GM18520 (cell line): Measurements from ENCODE around the gene GORASP2.

Experiments used
- ATAC-seq: cut with Tn5 transposase; IDR thresholded peaks from one replicate; pipeline ENCODE4 v1.9.1; 2021; ENCODE audit not compliant: unreplicated experiment

Gene GORASP2

DNA sequence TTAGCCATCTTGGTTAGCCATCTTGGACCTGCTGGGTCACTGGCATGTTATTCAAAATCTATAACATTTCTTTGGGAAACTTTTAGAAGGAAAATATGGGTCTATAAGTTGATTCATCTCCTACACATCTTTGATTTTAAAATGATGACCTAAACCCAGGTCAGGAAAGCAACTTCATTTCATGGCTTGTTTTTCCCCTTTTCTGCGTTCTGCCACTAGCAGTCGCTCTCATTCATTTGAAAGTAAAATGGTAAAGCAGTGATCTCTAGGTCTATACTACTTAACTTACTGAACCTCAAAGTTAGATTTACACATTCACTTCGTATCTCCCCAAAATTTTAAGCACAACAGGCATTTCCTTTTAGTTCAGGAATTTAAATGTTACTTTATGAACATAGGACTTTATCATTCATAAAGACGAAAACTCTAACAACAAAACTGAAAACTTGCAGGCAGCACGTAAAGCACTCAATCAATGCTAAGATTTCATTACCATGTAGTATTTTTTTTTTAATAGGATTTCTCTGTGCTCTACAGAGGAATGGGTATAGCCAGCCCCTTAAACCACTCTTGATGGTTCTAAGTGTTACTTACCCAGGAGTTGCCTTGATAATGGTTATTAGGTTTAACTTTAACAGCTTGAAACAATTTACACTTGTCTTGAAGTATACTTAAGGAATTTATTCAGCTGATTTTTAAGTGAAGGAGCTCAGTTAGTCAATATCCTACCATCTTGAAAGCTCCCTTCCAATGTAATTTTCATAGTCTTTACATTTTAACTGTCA is 62.5 kb downstream of the GORASP2 start:
- no peak for ATAC-seq

GRCh38 chr2:170996316-170996715 is 67.3 kb downstream of the GORASP2 start:
- no peak for ATAC-seq

DNA sequence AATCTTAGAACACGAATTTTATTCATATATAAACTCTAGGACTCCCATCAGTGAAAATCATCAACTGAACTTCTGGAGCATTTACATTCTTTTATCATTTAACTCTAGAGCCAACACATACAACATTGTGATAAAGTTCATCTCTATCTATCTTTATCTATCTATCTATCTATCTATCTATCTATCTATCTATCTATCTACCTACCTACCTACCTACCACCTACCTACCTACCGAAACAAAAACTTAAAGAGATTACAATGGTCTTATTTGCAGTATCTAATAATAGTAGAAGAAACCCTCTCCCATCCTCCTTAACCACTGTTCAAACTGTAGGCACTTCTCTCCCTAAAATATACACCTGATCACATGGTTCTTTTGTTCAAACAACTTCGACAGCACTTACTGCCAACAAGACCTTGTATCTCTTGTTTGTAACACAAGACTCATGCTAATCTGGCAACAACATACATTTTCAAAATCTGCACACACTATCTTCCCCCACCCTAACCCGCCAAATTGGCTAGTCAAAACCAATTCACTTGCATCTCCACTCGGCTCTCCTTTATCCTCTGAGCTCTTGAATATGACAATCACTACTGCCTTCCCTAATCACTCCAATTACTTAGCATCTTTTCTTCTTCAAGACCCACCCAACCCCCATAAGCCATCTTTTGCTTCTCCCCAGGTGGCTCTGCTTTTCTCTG is 69.0 kb downstream of the GORASP2 start:
- ATAC-seq, result no peak

DNA sequence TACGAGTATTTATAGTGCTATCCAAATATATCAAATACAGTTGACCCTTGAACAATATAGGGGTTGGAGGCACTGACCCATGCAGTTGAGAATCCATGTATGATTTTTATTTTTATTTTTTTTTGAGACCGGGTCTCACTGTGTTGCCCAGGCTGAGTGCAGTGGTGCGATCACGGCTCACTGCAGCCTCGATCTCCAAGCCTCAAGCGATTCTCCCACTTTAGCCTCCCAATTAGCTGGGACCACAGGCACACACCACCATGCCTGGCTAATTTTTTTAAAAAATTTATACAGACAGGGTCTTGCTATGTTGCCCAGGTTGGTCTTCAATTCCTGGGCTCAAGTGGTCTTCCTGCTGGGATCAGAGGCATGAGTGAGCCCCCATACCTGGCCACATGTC is 70.6 kb downstream of the GORASP2 start:
- no peak for ATAC-seq

- ATAC-seq, result no peak
Observed at GRCh38 chr2:171004363-171004762, 75.3 kb downstream of the GORASP2 start.

- no peak for ATAC-seq
Observed at GRCh38 chr2:171004833-171005232, 75.8 kb downstream of the GORASP2 start.

GRCh38 chr2:171008550-171009205 is 79.6 kb downstream of the GORASP2 start:
- ATAC-seq, result no peak

DNA sequence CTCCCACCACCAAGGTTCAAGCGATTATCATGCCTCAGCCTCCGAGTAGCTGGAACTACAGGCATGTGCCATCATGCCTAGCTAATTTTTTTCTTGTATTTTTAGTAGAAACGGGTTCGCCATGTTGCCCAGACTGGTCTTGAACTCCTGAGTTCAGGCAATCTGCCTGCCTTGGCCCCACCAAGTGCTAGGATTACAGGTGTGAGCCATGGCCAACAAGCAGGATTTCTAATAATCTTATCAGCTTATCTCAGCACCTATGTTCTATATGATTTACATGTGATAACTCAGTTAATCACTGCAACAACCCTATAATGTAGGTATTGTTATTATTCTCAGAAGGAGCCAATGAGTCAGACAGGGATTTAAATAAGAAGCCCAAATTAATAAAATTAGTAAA is 80.3 kb downstream of the GORASP2 start:
- no peak for ATAC-seq

GRCh38 chr2:171013851-171014250 is 84.8 kb downstream of the GORASP2 start:
- ATAC-seq, result no peak

DNA sequence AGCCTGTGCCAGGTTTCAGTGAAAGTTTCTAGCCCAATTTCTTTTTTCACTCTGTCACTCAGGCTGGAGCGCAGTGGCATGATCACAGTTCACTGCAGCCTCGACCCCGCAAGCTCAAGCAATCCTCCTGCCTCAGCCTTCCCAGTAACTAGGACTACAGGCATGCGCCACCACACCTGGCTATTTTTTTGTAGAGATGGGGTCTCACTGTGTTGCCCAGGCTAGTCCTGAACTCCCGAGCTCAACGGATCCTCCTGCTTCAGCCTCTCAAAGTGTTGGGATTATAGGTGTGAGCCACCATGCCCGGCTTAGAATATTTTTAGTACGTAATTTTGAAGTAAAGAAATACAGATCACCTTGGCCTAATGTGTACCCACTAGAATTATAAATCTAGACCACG is 87.1 kb downstream of the GORASP2 start:
- no peak for ATAC-seq
